HK-2 (cell line): ENCODE data around the gene HUWE1.

Experiments
- DNase-seq: peaks from one replicate; pipeline ENCODE4 v3.0.0-alpha.2; 2018; ENCODE audit not compliant: unreplicated experiment

HUWE1 gene

GRCh38 chrX:53684415-53685192, 1.9 kb downstream of the HUWE1 start:
- no peak for DNase-seq

- DNase-seq = peak; percentile 92
Measured at GRCh38 chrX:53683556-53684414, 2.7 kb downstream of the HUWE1 start.

GRCh38 chrX:53682885-53683555, 3.5 kb downstream of the HUWE1 start:
- no peak for DNase-seq

GRCh38 chrX:53681661-53682060, 4.9 kb downstream of the HUWE1 start:
- DNase-seq = no peak

- no peak for DNase-seq
Measured at GRCh38 chrX:53678667-53679066, 7.9 kb downstream of the HUWE1 start.

- DNase-seq = no peak
Measured at GRCh38 chrX:53677286-53677685, 9.2 kb downstream of the HUWE1 start.

- no peak for DNase-seq
Measured at GRCh38 chrX:53674581-53674980, 11.9 kb downstream of the HUWE1 start.

- no peak for DNase-seq
Measured at GRCh38 chrX:53669258-53669657, 17.3 kb downstream of the HUWE1 start.

GRCh38 chrX:53666171-53666570, 20.3 kb downstream of the HUWE1 start:
- no peak for DNase-seq

GRCh38 chrX:53660004-53660403, 26.5 kb downstream of the HUWE1 start:
- no peak for DNase-seq

- DNase-seq = no peak
Measured at GRCh38 chrX:53659039-53659438, 27.5 kb downstream of the HUWE1 start.

GRCh38 chrX:53656845-53657244, 29.7 kb downstream of the HUWE1 start:
- DNase-seq = no peak

GRCh38 chrX:53654376-53654775, 32.1 kb downstream of the HUWE1 start:
- no peak for DNase-seq

GRCh38 chrX:53644751-53645150, 41.8 kb downstream of the HUWE1 start:
- no peak for DNase-seq

GRCh38 chrX:53642337-53642736, 44.2 kb downstream of the HUWE1 start:
- no peak for DNase-seq

GRCh38 chrX:53639257-53639656, 47.3 kb downstream of the HUWE1 start:
- DNase-seq = no peak

GRCh38 chrX:53637479-53637878, 49.0 kb downstream of the HUWE1 start:
- no peak for DNase-seq

- DNase-seq = no peak
Measured at GRCh38 chrX:53631156-53631555, 55.4 kb downstream of the HUWE1 start.

GRCh38 chrX:53630261-53630660, 56.3 kb downstream of the HUWE1 start:
- no peak for DNase-seq

GRCh38 chrX:53622431-53622830, 64.1 kb downstream of the HUWE1 start:
- DNase-seq = no peak

- no peak for DNase-seq
Measured at GRCh38 chrX:53621418-53621986, 65.0 kb downstream of the HUWE1 start.

- DNase-seq = no peak
Measured at GRCh38 chrX:53616946-53617345, 69.6 kb downstream of the HUWE1 start.
